ENCODE measurements around the gene CDA. TPM values are rescaled to one million over a fixed set of nuclear protein-coding genes. Genes with fewer than 3 reads are reported as not detected.

The CDA gene
- total and polyA plus RNA-seq, 2 of the 8 experiments (the other 6 are each of a cell fraction or from before 2014, with no cell fraction given) = 4.4 to 11.3 TPM

- TF ChIP-seq, protein P1, sequence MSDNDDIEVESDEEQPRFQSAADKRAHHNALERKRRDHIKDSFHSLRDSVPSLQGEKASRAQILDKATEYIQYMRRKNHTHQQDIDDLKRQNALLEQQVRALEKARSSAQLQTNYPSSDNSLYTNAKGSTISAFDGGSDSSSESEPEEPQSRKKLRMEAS (IDR thresholded peaks at IDR 0.05) = no peak
- TF ChIP-seq SP4 (IDR thresholded peaks at IDR 0.05; ENCODE audit: low read length) (no peak), SAP30 (IDR thresholded peaks at IDR 0.05; ENCODE audit: insufficient read depth, insufficient replicate concordance, low read length) (no peak)
Observed at GRCh38 chr1:20643080-20643479, 54.2 kb downstream of the CDA start (continued).

Measured in H1 (cell line).